GM12865 (cell line): Measurements from ENCODE around the gene CSF3R.

Experiments
- DNase-seq: peaks from one replicate; pipeline ENCODE4 v3.0.0; 2010; ENCODE audit warnings: low read depth
- H3K4me3 ChIP-seq: 2 replicates; pipeline ENCODE4 v1.5.1; 2011; ENCODE audit warnings: mild to moderate bottlenecking, low read depth, low read length, control low read depth
- TF ChIP-seq, protein P1 (sequence below): IDR thresholded peaks from 2 replicates; pipeline ENCODE4 v1.5.1; 2011; ENCODE audit warnings: low read length, control low read depth, low read depth, inconsistent platforms; ENCODE audit not compliant: insufficient read depth; ENCODE audit errors: missing control alignments

Gene CSF3R

DNA sequence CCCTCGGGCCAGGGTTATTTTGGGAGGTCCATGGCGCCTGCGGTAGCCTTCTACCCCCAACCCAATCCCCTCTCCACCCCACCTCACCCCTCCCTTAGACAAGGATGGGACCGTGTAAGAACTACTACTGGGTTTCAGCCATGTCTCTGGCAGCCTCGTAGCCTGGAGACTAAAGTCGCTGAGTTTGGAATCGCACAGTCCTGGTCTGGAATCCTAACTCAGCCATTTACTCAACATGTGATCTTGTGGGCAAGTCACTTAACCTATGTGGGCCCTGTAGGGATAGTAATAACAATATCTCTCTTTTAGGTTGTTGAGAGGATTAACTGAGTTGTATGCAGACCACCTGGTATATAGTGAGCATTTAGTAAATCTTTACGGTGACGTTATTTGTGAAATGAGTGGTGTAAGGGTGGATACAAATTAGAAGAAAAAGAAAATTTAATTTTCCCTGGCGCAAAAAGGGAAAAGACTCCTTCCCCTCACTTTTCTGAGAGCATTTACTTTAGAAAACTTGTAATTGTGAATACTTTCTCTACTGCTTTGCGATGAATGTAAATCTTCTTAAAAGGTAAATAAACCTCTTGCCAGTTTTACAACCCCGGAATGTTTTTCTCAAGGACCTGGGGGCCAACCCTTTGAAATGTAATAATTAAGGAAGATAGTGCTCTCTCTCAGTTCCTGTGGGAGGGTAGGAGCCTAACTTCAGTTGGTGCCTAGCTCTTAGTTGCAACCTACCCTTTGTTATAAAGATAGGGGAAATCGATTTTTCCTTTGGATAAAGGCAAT, 17.9 kb downstream of the CSF3R start:
- peak overlapping the region; percentile 87 for H3K4me3 ChIP-seq
- TF ChIP-seq, protein P1, sequence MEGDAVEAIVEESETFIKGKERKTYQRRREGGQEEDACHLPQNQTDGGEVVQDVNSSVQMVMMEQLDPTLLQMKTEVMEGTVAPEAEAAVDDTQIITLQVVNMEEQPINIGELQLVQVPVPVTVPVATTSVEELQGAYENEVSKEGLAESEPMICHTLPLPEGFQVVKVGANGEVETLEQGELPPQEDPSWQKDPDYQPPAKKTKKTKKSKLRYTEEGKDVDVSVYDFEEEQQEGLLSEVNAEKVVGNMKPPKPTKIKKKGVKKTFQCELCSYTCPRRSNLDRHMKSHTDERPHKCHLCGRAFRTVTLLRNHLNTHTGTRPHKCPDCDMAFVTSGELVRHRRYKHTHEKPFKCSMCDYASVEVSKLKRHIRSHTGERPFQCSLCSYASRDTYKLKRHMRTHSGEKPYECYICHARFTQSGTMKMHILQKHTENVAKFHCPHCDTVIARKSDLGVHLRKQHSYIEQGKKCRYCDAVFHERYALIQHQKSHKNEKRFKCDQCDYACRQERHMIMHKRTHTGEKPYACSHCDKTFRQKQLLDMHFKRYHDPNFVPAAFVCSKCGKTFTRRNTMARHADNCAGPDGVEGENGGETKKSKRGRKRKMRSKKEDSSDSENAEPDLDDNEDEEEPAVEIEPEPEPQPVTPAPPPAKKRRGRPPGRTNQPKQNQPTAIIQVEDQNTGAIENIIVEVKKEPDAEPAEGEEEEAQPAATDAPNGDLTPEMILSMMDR, result no peak
- DNase-seq, result no peak

DNA sequence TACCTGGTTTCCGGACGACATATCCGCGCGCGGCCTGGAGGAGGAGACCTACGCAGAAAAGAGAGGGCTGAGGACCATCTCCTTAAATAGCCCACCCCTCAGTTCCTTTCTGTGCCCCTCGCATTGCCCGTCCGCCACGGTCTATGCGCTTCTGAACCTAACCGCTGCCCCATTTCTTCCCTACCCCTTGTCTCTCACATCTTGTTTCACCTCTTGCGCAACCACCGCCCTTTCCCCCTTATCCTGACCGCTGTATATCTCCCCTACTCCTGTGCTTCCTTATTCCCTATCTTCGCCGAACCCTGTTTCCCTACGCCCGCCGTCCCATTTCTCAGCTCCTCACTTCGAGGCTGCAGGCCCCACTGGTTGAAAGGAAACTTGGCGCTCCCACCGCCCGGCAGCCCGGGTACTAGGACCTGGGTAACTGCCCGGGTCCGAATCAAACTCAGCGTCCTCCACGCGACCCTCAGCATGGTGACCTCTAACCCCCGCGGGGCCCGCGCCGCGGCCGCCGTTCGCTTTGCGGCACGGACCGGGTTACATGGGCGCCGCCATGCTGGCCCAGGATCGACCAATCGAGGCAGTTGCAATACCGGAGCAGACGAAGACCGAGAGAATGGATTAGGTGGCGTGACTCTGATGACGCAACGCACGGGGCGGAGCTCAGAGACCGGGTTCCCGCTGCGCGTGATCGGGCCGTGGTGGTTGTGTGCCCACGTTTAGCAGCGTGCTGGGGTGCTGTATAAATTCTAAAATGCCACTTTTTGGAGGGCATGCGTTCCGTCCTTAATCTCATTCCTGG, 18.7 kb downstream of the CSF3R start, which contains the start of gene MRPS15:
MRPS15 (minus strand) TSS at position 582 of the 802 bp plus-strand sequence; CDS start at position 473, 109 bp downstream.
- peak within 1 kb of the TSS; percentile 87 for H3K4me3 ChIP-seq
- TF ChIP-seq, protein P1, result no peak
- DNase-seq, result peak; percentile 95

DNA sequence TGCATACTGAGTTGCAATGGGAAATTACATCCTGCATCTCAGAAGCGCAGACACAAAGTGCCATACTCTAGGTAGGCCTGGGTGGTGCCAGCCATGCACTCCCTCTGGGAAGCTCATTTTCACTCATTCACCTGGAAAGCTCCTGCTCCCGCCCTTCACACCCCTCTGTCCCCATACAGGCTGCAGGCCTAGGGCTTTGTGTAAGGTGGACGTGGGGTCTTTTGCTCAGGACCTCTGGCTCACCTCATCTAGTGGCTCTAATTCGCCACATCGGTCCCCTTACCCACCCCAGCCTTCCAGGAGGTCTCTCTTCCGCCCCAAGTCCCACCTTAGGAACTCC, 19.3 kb downstream of the CSF3R start:
- TF ChIP-seq, protein P1, result no peak
- H3K4me3 ChIP-seq, result peak overlapping the region; percentile 87
- DNase-seq, result no peak

DNA sequence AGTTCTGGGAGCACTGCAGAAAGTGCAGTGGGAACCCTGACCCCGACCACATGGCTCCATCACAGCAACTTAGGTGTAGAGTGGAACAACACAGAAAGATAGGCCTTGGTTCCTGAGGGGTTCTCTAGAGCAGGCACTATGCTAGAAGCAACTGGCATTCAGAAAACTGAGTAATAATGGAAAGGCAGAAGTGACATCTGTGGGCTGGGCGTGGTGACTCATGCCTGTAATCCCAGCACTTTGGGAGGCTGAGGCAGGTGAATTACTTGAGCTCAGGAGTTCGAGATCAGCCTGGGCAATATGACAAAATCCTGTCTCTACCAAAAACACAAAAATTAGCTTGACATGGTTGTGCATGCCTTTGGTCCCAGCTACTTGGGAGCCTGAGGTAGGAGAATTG, 23.8 kb downstream of the CSF3R start:
- TF ChIP-seq, protein P1, result no peak
- no peak overlapping the region for H3K4me3 ChIP-seq
- no peak for DNase-seq

DNA sequence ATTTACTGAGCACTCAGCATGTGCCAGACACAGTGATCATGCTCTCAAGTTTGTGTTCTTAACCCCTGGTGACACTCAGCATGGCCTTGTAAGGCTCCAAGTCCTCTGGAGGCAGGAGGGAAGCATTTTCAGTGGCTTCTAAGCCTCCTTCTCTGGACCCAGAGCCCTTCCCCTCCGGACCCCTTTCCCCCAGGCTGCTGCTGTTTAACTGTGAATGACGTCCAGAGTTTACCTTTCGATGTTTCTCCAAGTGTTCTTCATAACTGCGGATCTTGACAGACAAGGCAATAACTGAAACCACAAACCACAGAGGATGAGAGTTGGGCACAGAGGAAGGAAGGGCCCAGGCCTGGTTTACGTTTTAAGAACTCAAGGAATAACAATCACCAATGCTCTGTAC, 25.0 kb downstream of the CSF3R start:
- TF ChIP-seq, protein P1, result no peak
- no peak for DNase-seq
- no peak overlapping the region for H3K4me3 ChIP-seq

DNA sequence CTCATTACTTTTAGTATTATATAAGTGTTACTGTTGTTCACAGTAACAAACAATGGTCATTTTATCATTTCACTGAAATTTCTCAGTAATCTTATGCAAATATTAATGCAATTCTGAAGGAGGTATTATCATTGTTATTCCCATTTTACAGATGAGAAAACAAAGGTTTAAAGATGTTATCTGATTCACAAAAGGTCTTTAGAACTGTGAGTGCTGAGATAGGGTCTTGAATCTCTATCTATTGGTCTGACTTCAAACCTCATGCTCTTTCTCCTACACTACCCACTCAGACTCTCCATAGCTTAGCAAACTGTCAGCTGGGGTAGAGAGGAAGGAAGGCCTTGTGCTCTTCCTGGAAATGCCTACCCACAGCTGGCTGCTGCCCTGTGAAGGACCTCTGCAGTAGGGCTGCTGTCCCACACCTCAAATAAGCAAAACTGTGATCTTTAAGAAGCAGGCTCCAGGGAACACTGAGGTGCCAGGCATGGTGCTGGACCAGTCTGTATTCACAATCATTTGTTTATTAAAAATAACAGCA, 26.3 kb downstream of the CSF3R start:
- TF ChIP-seq, protein P1, result no peak
- H3K4me3 ChIP-seq, result no peak overlapping the region
- no peak for DNase-seq
